HG03565 (cell line): Measurements from ENCODE around the gene PMEPA1.

ENCODE experiments used
- ATAC-seq: cut with Tn5 transposase; IDR thresholded peaks from one replicate; pipeline ENCODE4 v1.9.1; 2021; ENCODE audit warnings: mild to moderate bottlenecking, moderate library complexity; ENCODE audit not compliant: unreplicated experiment

PMEPA1 gene

DNA sequence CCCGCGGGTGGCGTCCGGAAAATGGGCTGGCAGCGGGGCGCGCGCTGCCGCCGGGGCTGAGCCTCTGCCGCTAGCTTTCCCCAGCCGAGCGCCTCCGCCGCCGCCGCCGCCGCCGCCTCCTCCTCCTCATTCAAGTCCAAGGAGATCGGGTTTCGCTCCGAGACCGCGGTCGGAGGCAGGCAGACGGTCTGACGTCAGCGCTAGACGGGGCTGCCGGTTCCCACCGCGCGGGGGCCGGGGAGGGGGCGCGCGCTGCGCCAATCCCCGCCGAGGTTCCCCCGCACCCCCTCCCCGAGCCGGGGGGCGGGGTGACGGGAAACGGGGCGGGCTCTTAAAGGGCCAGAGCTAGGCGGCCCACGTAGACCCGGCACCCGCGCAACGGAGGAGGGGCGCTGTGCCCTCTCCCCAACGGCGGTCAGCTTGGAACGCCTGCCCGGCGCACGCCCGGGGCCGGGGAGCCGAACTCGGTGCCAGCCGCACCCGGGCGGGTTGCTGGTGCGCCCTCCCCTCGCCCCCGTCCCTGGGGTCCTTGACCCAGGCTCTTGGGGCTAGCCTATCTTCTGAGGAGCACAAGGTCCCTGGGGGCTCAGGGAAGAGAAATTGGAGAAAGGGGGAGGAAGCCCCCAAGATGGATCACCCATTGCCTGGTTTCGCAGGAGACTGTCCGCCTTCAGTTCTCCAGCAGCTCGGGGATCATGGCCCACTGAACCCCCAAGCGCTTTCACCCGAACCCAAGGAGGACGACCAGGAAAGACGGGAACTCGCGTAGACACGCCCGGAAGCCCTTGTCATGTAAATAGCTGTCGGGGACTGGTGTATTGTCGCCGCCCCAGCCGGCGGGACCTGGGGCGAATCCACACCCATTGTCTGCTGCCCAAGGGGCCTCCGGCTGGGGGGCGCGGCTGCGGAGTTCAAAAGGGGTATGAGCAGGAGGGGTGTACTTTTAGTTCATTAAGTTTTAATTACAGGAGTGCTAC lies at the start of gene PMEPA1:
TSS of gene PMEPA1 (minus strand) at position 193 of the 977 bp plus-strand sequence. CDS start 433 bp downstream, outside the sequence.
- peak; percentile 67 for ATAC-seq

DNA sequence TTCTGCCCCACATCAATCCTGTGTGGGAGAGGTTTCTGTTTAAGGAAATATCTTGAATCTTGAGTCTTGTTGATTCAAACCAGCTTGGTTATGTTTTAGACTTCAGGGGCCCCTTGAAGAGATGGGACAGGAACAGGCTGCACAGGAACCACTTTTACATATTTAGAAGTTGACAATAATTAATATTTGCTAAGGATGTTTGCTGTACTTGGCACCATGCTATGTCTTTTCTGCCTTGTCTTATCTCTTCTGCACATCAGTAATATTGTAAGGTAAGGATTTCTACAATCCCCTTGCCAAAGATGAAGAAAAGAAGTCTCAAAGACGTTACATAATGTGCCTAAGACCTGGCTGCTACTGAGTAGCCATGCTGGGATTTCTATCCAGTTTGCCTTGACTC lies 48.0 kb upstream of the PMEPA1 start:
- ATAC-seq = no peak

DNA sequence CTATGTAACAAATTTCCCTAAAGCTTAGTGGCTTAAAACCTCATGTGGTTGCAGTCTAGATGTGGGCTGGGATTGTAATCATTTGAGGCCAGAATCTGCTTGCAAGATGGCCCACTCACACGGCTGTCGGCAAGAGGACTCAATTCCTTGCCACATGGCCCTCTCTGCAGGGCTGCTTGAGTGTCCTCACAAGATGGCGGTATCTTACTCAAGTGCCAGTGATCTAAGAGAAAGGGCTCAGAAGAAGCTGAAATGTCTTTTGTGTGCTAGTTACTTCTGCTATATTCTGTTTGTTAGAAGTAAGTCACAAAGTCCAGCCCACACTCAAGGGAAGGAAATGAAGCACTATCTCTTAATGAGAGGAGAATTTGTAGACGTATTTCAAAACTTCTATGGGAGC lies 47.1 kb upstream of the PMEPA1 start:
- no peak for ATAC-seq

GRCh38 chr20:57756213-57756612 lies 46.4 kb upstream of the PMEPA1 start:
- ATAC-seq = no peak

DNA sequence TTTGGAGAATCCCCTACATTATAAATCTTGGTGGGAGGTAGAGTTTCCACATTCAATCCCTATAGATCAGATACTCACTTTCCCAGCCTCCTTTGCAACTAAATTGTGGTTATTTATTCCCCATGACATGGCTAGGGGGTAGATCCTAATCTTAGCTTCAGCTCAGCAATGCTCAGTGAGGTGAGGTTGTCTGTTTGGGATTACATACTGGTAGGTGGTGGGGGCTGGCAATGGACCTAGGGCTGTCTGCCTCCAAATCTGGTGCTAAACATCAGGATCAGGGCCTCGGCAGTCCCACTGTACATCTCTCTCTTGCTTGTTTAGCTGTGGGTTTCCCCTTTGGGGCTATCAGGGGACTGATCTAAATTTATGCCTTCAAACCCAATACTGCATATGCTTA lies 45.8 kb upstream of the PMEPA1 start:
- no peak for ATAC-seq

- no peak for ATAC-seq
Observed at GRCh38 chr20:57754190-57754589, 44.4 kb upstream of the PMEPA1 start.

GRCh38 chr20:57753332-57754164 lies 43.7 kb upstream of the PMEPA1 start:
- ATAC-seq = no peak

DNA sequence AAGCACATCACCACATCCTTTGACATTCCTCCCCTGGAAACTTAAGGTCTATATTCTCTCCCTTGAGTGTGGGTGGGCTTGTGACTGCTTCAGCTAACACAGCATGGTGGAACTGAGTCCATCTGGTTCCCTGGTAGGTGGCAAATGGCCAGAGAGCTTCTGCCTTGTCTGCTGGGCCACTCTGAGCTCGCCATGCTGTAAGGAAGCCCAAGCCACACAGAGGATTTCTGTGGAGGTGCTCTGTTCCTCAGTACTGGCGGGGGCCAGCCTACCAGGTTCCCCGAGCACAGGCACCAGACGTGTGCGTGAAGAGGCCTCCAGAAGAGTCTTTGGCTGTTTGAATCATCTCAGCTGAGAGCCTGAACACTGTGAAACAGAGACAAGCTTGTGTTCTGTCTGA lies 41.6 kb upstream of the PMEPA1 start:
- no peak for ATAC-seq

GRCh38 chr20:57749869-57750268 lies 40.1 kb upstream of the PMEPA1 start:
- ATAC-seq = no peak

- ATAC-seq = no peak
Observed at GRCh38 chr20:57749131-57749690, 39.4 kb upstream of the PMEPA1 start.

- no peak for ATAC-seq
Observed at GRCh38 chr20:57748601-57749130, 38.9 kb upstream of the PMEPA1 start.

DNA sequence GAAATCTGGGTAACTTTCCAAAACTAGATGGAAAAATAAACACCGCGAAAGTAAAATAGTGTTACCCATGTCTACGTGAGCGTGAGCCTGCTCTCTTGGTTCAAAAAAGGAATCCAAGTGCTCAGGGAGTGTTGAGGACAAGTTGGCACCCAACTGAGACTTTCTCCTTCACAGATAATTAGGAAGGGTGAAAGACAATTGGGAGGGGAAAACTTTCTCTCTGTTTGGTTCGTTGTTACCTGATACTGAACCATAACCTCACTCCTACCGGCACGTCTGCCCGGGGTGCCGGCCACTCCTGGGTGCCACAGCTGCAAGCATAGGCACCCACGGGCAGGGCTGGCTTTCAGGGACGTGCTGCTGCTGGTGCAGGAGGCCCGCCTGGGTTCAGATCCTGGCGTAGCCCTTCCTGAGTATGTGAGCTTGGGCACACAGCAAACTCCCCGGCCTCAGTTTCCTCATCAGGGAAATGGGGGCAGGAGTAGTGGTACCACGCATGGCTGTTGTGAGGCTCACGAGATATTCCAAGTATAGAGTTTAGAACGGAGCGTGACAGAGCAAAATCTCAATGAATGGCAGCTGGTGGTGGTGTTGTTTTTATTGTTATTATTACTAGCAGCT lies 38.2 kb upstream of the PMEPA1 start:
- no peak for ATAC-seq

DNA sequence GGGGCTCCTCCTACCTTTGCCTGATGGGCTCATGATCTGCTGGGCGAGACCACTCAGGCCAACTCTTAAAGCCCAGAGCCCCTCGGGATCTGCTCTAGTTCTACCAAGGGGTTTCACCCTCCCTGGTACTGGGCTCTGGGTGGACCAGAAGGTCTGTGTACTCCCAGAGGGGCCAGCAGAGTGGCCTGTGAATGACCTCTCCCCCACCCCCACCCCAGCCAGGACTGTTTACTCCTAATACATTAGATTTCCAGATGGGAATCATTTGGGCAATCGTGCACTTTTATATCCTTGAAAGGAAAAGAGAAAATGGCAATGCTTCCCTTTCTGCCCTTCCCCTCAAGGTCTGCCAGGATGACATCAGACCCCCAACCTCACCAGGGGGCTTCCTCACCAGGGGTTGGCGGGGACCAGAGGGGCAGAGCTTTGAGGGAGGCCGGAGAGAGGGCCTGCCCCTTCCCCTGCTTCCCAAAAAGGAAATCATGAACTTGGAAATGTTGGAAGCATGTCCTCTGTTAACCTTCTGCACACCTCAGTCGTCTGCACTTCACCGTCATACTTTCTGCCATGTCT lies 37.1 kb upstream of the PMEPA1 start:
- no peak for ATAC-seq

DNA sequence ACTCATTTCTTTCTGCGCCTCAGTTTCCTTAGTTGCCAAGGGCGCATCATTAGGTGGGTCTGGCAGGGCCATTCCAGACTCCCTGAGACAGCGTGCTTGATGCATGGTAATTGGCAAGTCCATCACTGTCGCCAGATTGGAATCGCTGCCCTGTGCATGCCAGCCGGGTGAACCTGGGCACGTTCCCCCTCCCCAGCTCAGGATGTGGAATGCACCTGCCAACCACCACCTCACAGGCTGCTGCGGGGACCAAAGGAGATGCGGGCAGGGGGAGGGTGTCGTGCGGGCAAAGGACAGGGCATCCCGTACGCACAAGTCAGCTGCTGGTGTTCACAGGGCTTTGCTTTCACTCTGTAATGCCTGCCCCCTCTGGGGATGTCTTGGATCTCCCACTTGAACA lies 36.4 kb upstream of the PMEPA1 start:
- ATAC-seq = no peak

DNA sequence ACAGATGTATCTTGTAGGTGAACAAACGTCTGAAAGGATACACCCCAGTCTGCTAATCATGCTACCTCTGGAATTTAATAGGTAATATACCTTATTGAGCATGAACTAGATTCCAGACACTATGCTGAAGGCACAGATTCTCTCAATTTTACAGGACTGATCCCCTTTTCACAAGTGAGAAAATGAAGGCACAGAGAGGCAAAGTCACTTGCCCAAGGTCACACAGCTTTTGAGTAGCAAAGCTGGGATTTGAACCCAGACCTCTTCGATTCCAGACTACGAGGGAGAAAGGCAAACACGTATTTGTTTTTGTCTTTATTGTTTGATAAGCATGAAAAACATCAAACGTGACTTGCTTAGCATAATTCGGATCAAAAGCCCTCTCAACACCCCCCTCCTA lies 34.4 kb upstream of the PMEPA1 start:
- no peak for ATAC-seq

DNA sequence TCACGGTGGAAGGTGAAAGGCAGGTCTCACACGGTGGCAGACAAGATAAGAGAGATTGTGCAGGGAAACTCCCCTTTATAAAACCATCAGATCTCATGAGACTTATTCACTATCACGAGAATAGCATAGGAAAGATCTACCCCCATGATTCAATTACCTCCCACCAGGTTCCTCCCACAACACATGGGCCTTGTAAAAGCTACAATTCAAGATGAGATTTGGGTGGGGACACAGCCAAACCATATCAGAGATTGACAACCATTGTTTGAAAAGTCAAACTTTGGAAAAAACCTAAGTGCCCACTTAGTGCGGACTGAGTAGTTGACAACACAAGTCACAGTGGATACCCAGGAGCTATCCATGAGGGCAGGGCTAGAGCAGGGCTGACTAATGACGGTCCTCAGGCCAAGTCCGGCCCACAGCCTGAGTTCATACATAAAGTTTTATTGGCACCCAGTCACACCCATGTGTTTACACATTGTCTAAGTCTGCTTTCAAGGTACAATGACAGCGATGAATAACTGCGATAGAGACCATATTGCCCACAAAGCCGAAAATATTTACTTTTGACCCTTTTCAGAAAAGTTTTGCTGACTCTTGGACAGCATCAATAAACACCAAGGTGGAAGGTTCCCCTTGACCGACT lies 33.8 kb upstream of the PMEPA1 start:
- no peak for ATAC-seq

- ATAC-seq = no peak
Observed at GRCh38 chr20:57742507-57743181, 32.8 kb upstream of the PMEPA1 start.

DNA sequence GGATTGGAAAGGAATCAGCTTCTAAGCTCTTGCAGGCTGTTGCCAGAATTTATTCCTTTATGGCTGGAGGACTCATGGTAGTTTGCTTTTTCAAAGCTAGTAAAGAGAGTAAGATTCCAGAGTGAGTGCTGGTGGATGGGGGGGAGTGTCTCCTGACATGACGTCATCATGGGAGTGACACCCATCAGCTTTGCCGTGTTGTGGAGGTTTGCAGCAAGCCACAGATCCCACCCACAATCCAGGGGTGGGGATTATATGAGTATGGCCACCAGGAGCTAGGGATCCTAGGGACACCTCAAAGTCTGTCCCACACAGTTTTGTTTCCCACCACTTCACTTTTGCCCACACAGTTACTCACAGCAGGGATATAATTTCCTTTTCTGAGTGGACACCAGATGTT lies 28.7 kb upstream of the PMEPA1 start:
- no peak for ATAC-seq

DNA sequence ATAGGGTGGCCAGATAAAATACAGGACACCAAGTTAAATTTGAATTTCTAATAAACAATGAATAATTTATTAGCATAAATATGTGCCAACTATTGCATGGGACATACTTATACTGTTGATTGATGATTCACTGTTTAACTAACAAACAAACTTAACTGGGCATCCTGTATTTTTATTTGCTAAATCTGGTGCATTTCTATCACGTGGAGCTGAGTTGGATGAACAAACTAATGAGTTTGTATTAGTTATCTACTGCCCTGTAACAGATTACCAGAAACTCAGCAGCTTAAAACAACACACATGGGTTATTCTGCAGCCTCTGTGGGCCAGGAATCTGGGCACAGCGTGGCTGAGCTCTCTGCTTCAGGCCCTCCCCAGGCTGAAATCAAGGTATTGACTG lies 28.2 kb upstream of the PMEPA1 start:
- ATAC-seq = no peak
